HepG2 (cell line): ENCODE data around the gene GCHFR. TPM values are rescaled to one million over a fixed set of nuclear protein-coding genes. Genes with fewer than 3 reads are reported as not detected.

Experiments
- CCDC6 ChIP-seq: sonication (generic); formaldehyde crosslinking; IDR thresholded peaks from 2 replicates; pipeline ENCODE4 v1.8.1; 2022; ENCODE audit warnings: mild to moderate bottlenecking, missing genetic modification reagents, moderate library complexity
- ELF1 ChIP-seq: sonication (generic); formaldehyde crosslinking; IDR thresholded peaks from 2 replicates; pipeline ENCODE4 v1.4.0; 2020; ENCODE audit warnings: missing genetic modification reagents
- FOXJ3 ChIP-seq: sonication (generic); formaldehyde crosslinking; IDR thresholded peaks from 2 replicates; pipeline ENCODE4 v1.4.0; 2020; ENCODE audit warnings: missing genetic modification reagents, mild to moderate bottlenecking, borderline replicate concordance
- FOXO1 ChIP-seq: sonication (generic); formaldehyde crosslinking; IDR thresholded peaks from 2 replicates; pipeline ENCODE4 v1.4.0; 2020; ENCODE audit warnings: missing genetic modification reagents
- HNRNPK ChIP-seq: fragments of 200-400 bp; formaldehyde crosslinking; IDR thresholded peaks from 2 replicates; pipeline ENCODE4 v1.6.1; 2018; ENCODE audit warnings: low read length, low read depth, moderate library complexity, mild to moderate bottlenecking; ENCODE audit not compliant: poor library complexity, severe bottlenecking
- IRF9 ChIP-seq: sonication (generic); formaldehyde crosslinking; IDR thresholded peaks from 2 replicates; pipeline ENCODE4 v1.8.0; 2022; ENCODE audit warnings: missing genetic modification reagents, mild to moderate bottlenecking, borderline replicate concordance
- MXD3 ChIP-seq: IDR thresholded peaks from 2 replicates; pipeline ENCODE4 v1.6.1; 2016; ENCODE audit warnings: mild to moderate bottlenecking, missing biosample characterization, missing genetic modification reagents
- MYC ChIP-seq: sonication (generic); formaldehyde crosslinking; IDR thresholded peaks from 2 replicates; pipeline ENCODE4 v1.9.0; 2021; ENCODE audit warnings: missing genetic modification reagents, borderline replicate concordance
- MYNN ChIP-seq: sonication (generic); formaldehyde crosslinking; IDR thresholded peaks from 2 replicates; pipeline ENCODE4 v1.4.0; 2020; ENCODE audit warnings: mild to moderate bottlenecking, low read depth, missing genetic modification reagents
- NCOR1 ChIP-seq: fragments of 200-600 bp; sonication (generic); IDR thresholded peaks from 2 replicates; pipeline ENCODE4 v1.7.0; 2017; ENCODE audit warnings: antibody characterized with exemption, low read length, borderline replicate concordance
- NPAS2 ChIP-seq: sonication (generic); formaldehyde crosslinking; IDR thresholded peaks from 2 replicates; pipeline ENCODE4 v1.8.0; 2022; ENCODE audit warnings: mild to moderate bottlenecking, missing genetic modification reagents, borderline replicate concordance
- RAD51 ChIP-seq: fragments of 450-650 bp; IDR thresholded peaks from 2 replicates; pipeline ENCODE4 v1.6.1; 2016; ENCODE audit warnings: borderline replicate concordance
- RNF219 ChIP-seq: sonication (generic); formaldehyde crosslinking; IDR thresholded peaks from 2 replicates; pipeline ENCODE4 v1.5.0; 2020; ENCODE audit warnings: mild to moderate bottlenecking, missing genetic modification reagents
- TAF1 ChIP-seq: sonication (generic); formaldehyde crosslinking; IDR thresholded peaks from 2 replicates; pipeline ENCODE4 v1.4.0; 2020; ENCODE audit warnings: missing genetic modification reagents
- ZNF264 ChIP-seq: sonication (generic); formaldehyde crosslinking; IDR thresholded peaks from 2 replicates; pipeline ENCODE4 v1.4.0; 2020; ENCODE audit warnings: missing genetic modification reagents
- ZNF33B ChIP-seq: sonication (generic); formaldehyde crosslinking; IDR thresholded peaks from 2 replicates; pipeline ENCODE4 v1.5.1; 2020; ENCODE audit warnings: mild to moderate bottlenecking, missing genetic modification reagents
- ZNF34 ChIP-seq: sonication (generic); formaldehyde crosslinking; IDR thresholded peaks from 2 replicates; pipeline ENCODE4 v1.4.0; 2020; ENCODE audit warnings: mild to moderate bottlenecking, missing genetic modification reagents, borderline replicate concordance
- ZNF556 ChIP-seq: sonication (generic); formaldehyde crosslinking; IDR thresholded peaks from 2 replicates; pipeline ENCODE4 v1.4.0; 2020; ENCODE audit warnings: mild to moderate bottlenecking, missing genetic modification reagents, borderline replicate concordance
- ZNF609 ChIP-seq: sonication (generic); formaldehyde crosslinking; IDR thresholded peaks from 2 replicates; pipeline ENCODE4 v1.4.0; 2020; ENCODE audit warnings: mild to moderate bottlenecking, missing genetic modification reagents, borderline replicate concordance
- ZNF891 ChIP-seq: sonication (generic); formaldehyde crosslinking; IDR thresholded peaks from 2 replicates; pipeline ENCODE4 v1.5.0; 2020; ENCODE audit warnings: mild to moderate bottlenecking, missing genetic modification reagents
- polyA plus RNA-seq, 8 experiments: library from polyadenylated mRNA; depleted of rRNA in 3 of 8; stranded (reverse) in 7 of 8; unstranded in 1 of 8; fragments of >200 nt; fragmentation: Illumina TruSeq in 4 of 8; extraction: Trizol in 4 of 8; gene quantifications; 2 replicates each; pipeline versions ENCODE4 v1.2.1 to v1.2.3, GENCODE V29; 2011 to 2016; ENCODE audit warnings: low read depth in 4 of 8, missing spikeins in 1 of 8, mixed read lengths in 1 of 8; ENCODE audit not compliant: insufficient read depth in 1 of 8
- total RNA-seq, 5 experiments: library from RNA; depleted of rRNA; stranded (reverse); fragments of >200 nt; fragmentation: Illumina TruSeq; extraction: Trizol; gene quantifications; 2 replicates each; pipeline ENCODE4 v1.2.3, GENCODE V29; 2016; ENCODE audit warnings: low read depth in 1 of 5

GCHFR gene
- total and polyA plus RNA-seq, 2 of the 13 experiments (the other 11 are each of a cell fraction or from before 2014, with no cell fraction given): 51.5 to 92.4 TPM

- TF ChIP-seq ZNF609 (no peak), ZNF264 (CRISPR knock-in tag) (no peak), NCOR1 (peak; percentile 87), ZNF891 (CRISPR knock-in tag) (no peak; the same call in none of the 2 replicates), FOXJ3 (no peak; the same call in 1 of the 2 replicates), RAD51 (no peak), MYNN (no peak), ZNF33B (CRISPR knock-in tag) (no peak), IRF9 (CRISPR knock-in tag) (peak; percentile 77), MYC (CRISPR knock-in tag) (no peak; the same call in none of the 2 replicates), RNF219 (CRISPR knock-in tag) (no peak), NPAS2 (CRISPR knock-in tag) (no peak), ELF1 (CRISPR knock-in tag) (no peak), ZNF34 (CRISPR knock-in tag) (no peak), TAF1 (CRISPR knock-in tag) (no peak), MXD3 (CRISPR knock-in tag) (no peak), ZNF556 (CRISPR knock-in tag) (no peak; the same call in 1 of the 2 replicates), FOXO1 (CRISPR knock-in tag) (no peak), HNRNPK (no peak), CCDC6 (CRISPR knock-in tag) (peak; percentile 55)
These were observed 708 bp upstream of the GCHFR start (continued) for GRCh38 chr15:40762919-40763800.
